ENCODE results near the gene ERGIC1.

Gene ERGIC1

GRCh38 chr5:172926008-172926523 lies 92.0 kb downstream of the ERGIC1 start:
- FAIRE-seq = no peak

- FAIRE-seq = no peak
Measured at GRCh38 chr5:172926796-172927195, 92.7 kb downstream of the ERGIC1 start.

- FAIRE-seq = no peak
Measured at GRCh38 chr5:172929371-172929838, 95.4 kb downstream of the ERGIC1 start.

GRCh38 chr5:172931001-172931536 lies 97.0 kb downstream of the ERGIC1 start:
- FAIRE-seq = no peak

DNA sequence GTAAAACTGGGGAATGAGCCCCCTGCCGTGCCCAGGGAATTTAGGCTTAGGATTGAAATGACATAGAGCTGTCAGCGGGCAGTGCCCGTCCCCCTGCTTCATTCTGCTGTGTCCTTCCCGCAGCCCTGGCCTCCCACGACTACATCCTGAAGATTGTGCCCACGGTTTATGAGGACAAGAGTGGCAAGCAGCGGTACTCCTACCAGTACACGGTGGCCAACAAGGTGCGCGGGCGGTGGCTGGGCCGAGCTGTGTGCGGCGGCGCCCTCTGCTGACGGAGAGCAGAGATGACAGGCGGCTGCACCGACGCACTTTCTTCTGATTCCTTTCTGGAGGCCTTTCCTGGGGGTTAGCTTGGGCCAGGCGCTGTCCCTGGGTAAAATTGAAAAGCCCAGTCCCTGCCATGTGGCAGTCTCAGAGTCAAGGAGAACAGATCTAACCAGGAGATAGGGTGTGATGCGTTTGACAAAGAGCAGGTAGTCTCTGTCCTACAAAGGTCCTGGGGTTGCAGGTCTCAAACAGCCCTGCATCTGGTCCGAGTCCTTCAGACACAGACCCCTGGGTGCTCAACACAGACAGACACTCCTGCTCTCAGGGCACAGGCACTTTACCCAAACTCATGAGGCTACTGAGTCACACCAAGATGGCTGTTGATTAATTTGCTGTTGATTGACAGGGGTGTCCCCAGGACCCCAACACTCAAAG lies 98.4 kb downstream of the ERGIC1 start:
- no peak for FAIRE-seq

DNA sequence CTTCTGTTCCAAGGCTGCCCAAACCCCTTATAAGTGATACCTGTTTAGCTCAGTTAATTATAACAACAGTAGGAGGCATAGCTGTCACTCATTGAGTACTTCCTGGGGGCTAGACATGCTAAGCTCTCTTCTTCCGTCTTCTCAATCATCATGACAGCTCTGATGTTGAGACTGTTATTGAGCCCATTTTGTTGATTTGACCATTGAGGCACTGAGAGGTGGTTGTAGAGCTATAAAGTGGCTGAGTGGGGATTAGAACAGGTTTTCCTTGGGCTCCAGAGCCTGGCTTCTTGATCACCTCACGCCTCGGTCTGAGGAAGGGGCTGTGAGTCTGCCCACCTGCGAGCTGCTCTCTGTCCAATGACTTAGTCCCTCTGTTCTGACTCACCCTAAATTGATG lies 99.2 kb downstream of the ERGIC1 start:
- no peak for FAIRE-seq

DNA sequence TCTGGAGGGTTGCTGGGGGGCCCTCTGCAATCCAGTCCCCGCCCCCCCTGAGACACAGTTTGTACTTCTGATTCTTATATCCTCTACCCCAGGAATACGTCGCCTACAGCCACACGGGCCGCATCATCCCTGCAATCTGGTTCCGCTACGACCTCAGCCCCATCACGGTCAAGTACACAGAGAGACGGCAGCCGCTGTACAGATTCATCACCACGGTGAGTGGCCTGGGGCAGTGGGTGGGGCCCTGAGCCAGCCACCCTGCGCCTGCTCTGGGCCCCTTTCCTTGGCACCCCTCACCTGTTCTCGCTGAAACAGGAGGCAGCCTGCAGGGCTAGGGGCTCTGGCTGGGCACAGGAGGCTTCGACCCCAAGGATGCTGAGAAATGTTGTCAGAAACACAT lies 101.0 kb downstream of the ERGIC1 start:
- no peak for FAIRE-seq

GRCh38 chr5:172936401-172936800 lies 102.3 kb downstream of the ERGIC1 start:
- FAIRE-seq = no peak

- FAIRE-seq = no peak
Measured at GRCh38 chr5:172939071-172939470, 105.0 kb downstream of the ERGIC1 start.

DNA sequence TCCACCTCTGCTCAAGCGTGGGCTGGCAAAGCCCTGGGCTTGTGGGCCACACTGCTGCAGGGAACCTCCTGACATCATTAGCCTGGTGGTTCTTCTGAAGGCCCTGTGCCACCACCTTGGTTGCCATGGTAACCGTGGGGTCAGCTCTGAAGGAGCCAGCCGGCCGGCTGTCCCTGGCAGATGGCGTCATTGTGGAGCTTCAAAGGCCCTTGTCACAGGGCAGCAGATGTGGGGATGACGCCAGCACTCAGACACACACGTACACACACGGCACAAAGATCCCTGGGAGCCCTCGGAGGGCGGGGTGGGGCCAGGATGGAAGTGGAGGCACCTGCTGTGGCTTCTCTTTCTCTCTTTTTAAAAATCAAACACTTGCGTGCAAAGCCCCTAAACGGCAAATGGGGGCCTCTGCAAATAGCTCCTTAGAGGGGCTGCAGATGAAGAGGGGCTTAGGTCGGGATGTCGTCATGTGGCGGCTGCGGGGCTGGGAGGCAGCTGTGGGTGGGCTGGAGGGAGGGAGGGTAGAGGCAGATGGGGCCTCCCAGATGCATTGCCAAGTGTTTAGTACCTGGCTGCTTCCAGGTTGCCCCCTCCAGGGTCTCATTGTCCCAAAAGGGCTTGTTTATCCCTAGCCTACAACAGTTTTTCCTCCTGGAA lies 105.7 kb downstream of the ERGIC1 start:
- no peak for FAIRE-seq

DNA sequence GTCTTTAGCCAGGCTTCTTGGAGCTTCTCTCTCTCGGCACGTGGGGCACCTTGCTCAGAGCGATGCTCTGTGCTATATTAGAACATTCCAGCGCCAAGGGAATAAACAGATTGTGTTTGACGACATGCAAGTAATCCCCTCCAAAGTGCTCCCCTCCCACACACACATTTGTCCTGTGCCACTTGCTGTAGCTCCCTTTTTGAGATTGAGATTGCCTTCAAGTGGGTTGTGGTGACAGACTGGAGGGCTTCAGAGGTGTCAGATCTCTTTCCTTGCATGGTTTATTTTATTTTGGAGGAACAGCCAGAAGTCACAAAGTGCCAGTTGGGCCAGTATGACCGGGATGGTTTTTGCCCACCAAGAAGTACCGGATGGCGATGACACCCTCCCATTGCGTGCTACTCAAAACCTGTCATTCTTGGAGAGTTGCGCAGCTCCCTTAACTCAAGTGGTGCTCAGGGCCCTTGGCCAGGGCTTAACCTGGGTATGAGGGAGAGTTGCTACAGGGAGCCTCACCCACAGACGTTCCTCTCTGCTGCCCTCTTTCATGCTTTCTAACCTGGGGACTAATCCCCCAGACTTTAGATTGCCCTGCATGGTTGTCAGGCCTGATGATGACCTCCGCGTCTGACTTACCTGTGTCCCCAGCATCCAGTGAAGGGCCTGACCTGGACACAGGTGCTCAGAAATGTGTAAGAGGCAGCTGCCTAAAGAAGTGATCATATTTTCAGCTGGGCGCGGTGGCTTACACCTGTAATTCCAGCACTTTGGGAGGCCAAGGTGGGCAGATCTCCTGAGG lies 106.4 kb downstream of the ERGIC1 start:
- FAIRE-seq = no peak

DNA sequence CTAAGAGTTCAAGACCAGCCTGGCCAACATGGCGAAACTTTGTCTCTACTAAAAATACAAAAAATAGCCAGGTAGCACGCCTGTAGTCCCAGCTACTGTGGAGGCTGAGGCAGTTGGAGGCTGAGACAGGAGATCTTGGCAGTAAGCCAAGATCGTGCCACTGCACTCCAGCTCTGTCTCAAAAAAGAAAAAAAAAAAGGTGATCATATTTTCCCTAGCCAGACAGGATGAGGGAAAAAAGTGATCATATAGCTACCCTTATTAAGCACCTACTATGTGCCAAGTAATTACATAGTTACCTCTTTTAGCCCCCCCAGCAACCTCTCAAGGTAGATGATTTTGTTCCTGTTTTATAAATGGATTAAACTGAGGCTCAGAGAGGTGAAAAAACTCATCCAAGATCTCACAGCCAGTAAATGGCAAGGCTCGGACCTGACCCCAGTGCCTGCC lies 107.0 kb downstream of the ERGIC1 start:
- no peak for FAIRE-seq

DNA sequence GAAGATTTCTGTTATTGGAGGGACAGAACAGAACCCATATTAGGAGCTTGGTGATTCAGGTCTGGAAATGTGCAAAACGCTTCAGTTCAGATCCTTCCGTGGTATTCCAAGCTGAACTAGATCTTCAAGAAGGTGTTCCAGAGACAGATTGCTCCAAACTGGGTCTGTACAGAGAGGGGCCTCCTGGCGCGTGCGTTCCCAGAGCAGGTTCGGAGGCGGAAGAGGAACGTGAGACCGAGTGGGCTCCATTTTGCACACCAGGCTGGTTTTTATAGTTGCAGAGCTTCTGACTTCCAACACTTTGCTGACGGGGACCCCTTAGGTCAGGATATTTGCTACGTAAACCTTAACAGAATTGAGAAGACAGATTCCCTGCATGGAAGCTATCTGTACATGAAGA lies 108.5 kb downstream of the ERGIC1 start:
- FAIRE-seq = no peak

DNA sequence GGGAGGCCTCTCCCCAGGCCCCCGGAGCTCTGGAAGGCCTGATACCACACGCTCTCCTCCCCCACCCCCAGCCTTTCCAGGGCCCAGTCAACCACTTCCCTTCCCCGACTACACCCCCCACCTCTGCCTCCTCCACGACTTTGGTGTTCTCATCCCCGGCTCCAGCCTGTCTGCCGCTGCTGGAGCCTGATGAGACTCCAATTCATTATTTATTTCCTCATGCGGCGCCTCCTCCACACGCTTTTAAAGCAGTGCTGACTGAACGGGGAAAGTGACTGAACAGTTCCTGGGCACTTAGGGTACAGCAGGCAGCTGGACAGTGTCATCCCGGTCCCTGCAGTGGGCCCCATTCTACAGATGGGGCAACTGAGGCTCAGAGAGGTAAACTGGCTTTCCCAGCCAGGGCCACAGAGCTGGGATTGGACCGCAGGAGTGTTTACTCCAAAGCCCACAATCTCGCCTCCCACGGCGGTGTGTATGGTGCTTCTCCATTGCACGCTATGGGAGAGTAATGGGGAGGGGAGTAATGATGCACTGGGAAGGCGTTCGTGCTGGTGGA lies 109.3 kb downstream of the ERGIC1 start:
- FAIRE-seq = no peak

- FAIRE-seq = no peak
Measured at GRCh38 chr5:172943906-172944305, 109.9 kb downstream of the ERGIC1 start.

DNA sequence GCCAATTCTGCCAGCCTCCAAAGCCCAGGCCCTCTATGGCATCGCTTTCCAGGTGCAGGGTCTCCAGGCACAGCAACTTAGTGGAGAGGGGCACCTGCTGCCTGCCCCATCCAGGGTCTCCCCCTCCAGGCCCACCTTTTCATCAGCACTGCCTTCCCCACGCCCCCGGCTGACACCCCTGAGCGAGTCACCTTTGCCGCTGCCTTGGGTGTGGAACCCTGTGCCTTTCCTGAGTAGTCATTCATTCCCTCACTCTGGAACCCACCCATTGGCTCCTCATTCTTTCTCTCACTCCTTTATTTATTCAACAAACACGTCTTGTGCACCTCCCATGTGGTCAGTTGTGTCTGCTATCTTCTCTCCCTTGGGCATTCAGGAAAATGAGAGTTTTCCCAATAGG lies 110.7 kb downstream of the ERGIC1 start:
- no peak for FAIRE-seq

GRCh38 chr5:172945151-172945550 lies 111.1 kb downstream of the ERGIC1 start:
- FAIRE-seq = no peak

DNA sequence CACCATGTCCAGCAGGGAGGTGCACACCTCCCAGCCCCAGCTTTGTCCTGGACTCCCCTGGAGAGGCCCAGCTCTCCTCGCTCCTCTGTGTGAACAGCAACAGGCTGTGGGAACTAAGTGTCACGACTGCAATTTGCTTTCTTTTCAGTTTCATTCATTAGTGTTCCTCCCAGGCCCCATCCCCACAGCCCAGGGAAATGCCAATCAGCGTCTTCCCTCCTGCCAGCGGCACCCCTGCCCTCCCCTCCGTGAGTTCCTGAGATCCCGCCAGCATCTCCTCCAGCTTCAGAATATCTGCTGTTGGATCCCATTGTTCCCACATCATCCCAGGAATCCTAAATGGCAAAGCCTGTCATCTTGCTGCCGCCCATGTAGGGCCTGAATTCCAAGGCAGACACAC lies 112.1 kb downstream of the ERGIC1 start:
- FAIRE-seq = no peak

DNA sequence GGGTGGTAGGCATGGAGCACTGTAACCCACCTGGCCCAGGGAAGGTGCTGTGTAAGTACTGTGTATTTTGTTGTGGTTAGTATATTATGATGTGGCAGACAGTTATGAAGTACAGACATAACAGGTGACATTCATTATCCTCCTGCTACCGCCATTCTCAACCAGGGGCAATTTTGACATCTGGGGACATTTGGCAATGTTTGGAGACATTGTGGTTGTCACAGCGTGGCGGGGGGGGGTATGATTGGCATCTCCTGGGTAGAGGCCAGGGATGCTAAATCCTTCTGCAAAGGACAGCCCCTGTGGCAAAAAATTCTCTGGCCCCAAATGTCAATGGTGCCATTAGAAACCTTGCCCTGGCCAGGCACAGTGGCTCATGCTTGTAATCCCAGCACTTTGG lies 115.4 kb downstream of the ERGIC1 start:
- no peak for FAIRE-seq

- no peak for FAIRE-seq
Measured at GRCh38 chr5:172950176-172950965, 116.3 kb downstream of the ERGIC1 start.

- no peak for FAIRE-seq
Measured at GRCh38 chr5:172951371-172952033, 117.5 kb downstream of the ERGIC1 start.

Measured in islet of Langerhans (tissue), 1 donor.